Left ventricle myocardium inferior (tissue), 1 donor: ENCODE measurements around the gene SH3TC1. TPM values are rescaled to one million over a fixed set of nuclear protein-coding genes. Genes with fewer than 3 reads are reported as not detected.

ENCODE experiments used
- DNase-seq: peaks from one replicate; pipeline ENCODE4 v3.0.0-alpha.2; 2020
- H3K27ac ChIP-seq: fragments of 200-600 bp; replicated peaks from 2 replicates; pipeline ENCODE4 v1.8.0; 2021
- H3K27me3 ChIP-seq: fragments of 200-600 bp; 2 replicates; pipeline ENCODE4 v1.8.0; 2021; ENCODE audit warnings: low read depth
- H3K36me3 ChIP-seq: fragments of 200-600 bp; 2 replicates; pipeline ENCODE4 v1.8.0; 2021
- H3K4me1 ChIP-seq: fragments of 200-600 bp; 2 replicates; pipeline ENCODE4 v1.8.0; 2021
- H3K4me3 ChIP-seq: fragments of 200-600 bp; 2 replicates; pipeline ENCODE4 v1.8.0; 2021; ENCODE audit warnings: mild to moderate bottlenecking, moderate library complexity
- H3K9me3 ChIP-seq: fragments of 200-600 bp; replicated peaks from 2 replicates; pipeline ENCODE4 v1.8.0; 2021
- intact Hi-C: fragments of 100-400 bp; cut with micrococcal nuclease; formaldehyde crosslinking; loops from one replicate; pipeline ENCODE4 v1.11.0; 2022
- total RNA-seq: library from RNA; stranded (reverse); fragmentation: NEBNext Ultra II Directional; extraction: Animal tissue kit (Norgen Biotek cat#: 25700); gene quantifications from one replicate; pipeline ENCODE4 v1.2.1, GENCODE V29; 2021
- TF ChIP-seq, protein P1 (sequence below): fragments of 200-600 bp; IDR thresholded peaks from 2 replicates; pipeline ENCODE4 v1.8.0; 2021; ENCODE audit warnings: antibody characterized with exemption, mild to moderate bottlenecking, borderline replicate concordance
- donor health status: DM: no; HTN: yes; CAD: no; lungs with severe emphysema.

SH3TC1 gene
- total RNA-seq, 1 donor from 2014 or later, result 13.6 TPM

- H3K27ac ChIP-seq, result no peak overlapping the region
- no peaks in the 10 kb centered on the region for H3K9me3 ChIP-seq
- no peak overlapping the region for H3K4me3 ChIP-seq
- intact Hi-C loops, result no loop called here
- H3K27me3 ChIP-seq, result no peaks in the 10 kb centered on the region
- no peak for DNase-seq
- TF ChIP-seq, protein P1, sequence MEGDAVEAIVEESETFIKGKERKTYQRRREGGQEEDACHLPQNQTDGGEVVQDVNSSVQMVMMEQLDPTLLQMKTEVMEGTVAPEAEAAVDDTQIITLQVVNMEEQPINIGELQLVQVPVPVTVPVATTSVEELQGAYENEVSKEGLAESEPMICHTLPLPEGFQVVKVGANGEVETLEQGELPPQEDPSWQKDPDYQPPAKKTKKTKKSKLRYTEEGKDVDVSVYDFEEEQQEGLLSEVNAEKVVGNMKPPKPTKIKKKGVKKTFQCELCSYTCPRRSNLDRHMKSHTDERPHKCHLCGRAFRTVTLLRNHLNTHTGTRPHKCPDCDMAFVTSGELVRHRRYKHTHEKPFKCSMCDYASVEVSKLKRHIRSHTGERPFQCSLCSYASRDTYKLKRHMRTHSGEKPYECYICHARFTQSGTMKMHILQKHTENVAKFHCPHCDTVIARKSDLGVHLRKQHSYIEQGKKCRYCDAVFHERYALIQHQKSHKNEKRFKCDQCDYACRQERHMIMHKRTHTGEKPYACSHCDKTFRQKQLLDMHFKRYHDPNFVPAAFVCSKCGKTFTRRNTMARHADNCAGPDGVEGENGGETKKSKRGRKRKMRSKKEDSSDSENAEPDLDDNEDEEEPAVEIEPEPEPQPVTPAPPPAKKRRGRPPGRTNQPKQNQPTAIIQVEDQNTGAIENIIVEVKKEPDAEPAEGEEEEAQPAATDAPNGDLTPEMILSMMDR, result no peak
- peaks cover 22% of the 10 kb centered on the region for H3K4me1 ChIP-seq
- H3K36me3 ChIP-seq, result no peaks in the 10 kb centered on the region
These were observed 52.2 kb downstream of the SH3TC1 start for GRCh38 chr4:8251110-8251883.

DNA sequence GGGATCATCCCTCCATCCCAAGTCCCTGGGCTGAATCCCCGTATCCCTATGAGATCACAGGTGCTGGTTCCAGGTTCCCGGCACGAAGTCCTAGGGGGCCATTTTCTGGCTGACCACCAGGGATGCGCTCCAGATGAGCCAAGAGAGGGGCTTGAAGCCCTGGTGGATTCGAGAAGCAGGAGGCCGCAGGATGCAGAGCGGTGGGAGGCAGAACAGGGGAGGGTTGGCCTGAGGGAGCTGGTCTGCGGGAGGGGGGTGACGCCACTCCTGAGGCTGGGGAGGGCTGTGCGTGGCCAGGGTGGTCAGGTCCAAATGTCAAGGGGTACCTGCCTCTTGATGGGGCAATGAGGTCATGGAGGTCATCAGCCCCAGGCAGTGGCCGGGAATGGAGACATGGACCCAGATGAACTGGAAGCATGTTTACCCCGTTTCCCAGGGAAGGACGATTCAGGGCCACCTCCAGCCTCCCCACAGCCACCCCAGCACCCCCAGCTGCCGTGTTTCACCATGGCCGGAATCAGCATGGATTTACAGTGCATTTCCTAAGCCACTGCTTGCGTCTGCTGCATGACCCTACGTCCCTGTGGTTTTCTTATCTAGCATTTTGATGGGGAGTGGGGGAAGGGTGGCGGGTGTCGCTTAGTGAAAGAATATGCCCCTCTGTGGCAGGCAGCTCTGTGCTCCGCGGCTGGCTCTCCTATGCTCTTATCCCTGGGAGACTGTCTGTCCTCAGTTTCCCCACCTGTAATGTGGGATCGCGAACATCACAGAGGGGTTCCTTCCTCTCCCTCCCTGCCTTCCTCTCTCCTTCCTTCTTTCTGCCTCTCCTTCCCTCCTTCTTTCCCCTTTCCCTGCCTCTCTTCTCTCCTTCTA is 53.4 kb downstream of the SH3TC1 start:
- Histone ChIP-seq H3K9me3 (no peaks in the 10 kb centered on the region), H3K4me1 (peaks cover 10% of the 10 kb centered on the region), H3K27me3 (no peaks in the 10 kb centered on the region), H3K36me3 (no peaks in the 10 kb centered on the region), H3K4me3 (no peak overlapping the region), H3K27ac (no peak overlapping the region)
- no peak for DNase-seq
- intact Hi-C loops, result no loop called here
- TF ChIP-seq, protein P1, result no peak

- TF ChIP-seq, protein P1, result no peak
- no peaks in the 10 kb centered on the region for H3K27me3 ChIP-seq
- H3K27ac ChIP-seq, result no peak overlapping the region
- no peaks in the 10 kb centered on the region for H3K4me1 ChIP-seq
- H3K36me3 ChIP-seq, result no peaks in the 10 kb centered on the region
- no peak overlapping the region for H3K4me3 ChIP-seq
- DNase-seq, result no peak
- intact Hi-C loops, result no loop called here
- H3K9me3 ChIP-seq, result no peaks in the 10 kb centered on the region
These were observed 55.0 kb downstream of the SH3TC1 start for GRCh38 chr4:8254076-8254475.

DNA sequence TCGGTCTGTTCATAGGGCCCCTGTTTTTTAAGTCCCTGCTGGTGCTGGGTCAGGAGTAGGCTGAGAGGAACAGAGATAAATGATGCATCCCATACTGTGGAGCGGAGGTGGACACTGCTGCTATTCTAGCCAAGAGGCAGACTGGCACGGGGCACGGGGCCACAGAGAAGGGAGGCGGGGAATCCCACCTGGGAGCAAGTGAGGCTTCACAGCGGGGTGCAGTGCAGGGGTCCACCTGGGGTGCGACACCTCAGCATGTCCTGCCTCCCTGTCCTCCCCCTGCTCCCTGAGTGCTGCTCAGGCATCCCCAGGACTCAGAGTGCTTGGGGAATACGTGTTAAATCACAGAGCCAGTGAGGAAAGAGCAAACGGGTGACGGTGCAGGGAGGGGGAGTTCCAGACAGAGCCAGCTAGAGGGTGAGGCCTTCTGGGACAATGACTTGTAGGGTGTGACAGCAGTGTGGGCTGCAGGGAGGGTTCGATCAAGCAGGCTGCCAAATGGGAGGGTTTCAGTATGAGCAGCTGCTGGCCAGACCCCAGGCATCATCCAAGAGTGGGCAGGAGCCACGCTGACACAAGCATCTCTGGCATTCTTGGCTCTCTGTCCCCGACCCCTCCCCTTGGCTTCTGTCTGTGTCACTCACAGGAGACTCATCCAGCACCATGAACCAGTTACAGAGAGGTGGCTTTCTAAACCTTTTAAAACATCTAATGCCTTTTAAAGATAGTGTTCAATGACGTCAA is 56.8 kb downstream of the SH3TC1 start:
- Histone ChIP-seq H3K27me3 (no peaks in the 10 kb centered on the region), H3K36me3 (no peaks in the 10 kb centered on the region), H3K4me3 (no peak overlapping the region), H3K9me3 (no peaks in the 10 kb centered on the region), H3K27ac (no peak overlapping the region), H3K4me1 (no peaks in the 10 kb centered on the region)
- no peak for DNase-seq
- intact Hi-C loops, result no loop called here
- TF ChIP-seq, protein P1, result no peak

DNA sequence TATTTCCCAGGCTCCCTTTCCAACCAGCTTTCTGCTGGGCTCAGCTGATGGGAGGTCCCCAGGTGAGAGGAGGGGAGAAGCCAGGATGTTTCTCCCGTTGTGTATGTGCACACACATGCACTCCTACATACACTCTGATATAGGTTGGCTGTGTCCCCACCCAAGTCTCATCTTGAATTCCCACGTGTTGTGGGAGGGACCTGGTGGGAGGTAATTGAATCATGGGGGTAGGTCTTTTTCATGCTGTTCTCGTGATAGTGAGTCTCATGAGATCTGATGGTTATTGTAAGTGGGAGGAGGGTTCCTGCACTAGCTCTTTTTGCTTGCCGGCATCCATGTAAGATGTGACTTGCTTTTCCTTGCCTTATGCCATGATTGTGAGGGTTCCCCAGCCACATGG is 58.8 kb downstream of the SH3TC1 start:
- Histone ChIP-seq H3K4me3 (no peak overlapping the region), H3K27ac (no peak overlapping the region)

More for the DNA sequence above, 58.8 kb downstream of the SH3TC1 start:
- no peaks in the 10 kb centered on the region for H3K36me3 ChIP-seq
- H3K9me3 ChIP-seq, result no peaks in the 10 kb centered on the region
- intact Hi-C loops, result no loop called here
- no peak for DNase-seq
- H3K27me3 ChIP-seq, result no peaks in the 10 kb centered on the region
- TF ChIP-seq, protein P1, result no peak
- no peaks in the 10 kb centered on the region for H3K4me1 ChIP-seq
